MG63 (cell line): ENCODE data around the gene NBPF3. TPM values are rescaled to one million over a fixed set of nuclear protein-coding genes. Genes with fewer than 3 reads are reported as not detected.

Experiments used
- DNase-seq: peaks from one replicate; pipeline ENCODE4 v3.0.0-alpha.2; 2020
- H3K27me3 ChIP-seq: fragments of 250-450 bp; sonication (Bioruptor Pico); 2 replicates; pipeline ENCODE4 v1.5.1; 2020; ENCODE audit warnings: mild to moderate bottlenecking, moderate library complexity
- H3K36me3 ChIP-seq: fragments of 250-450 bp; sonication (Bioruptor Pico); 2 replicates; pipeline ENCODE4 v1.5.1; 2020; ENCODE audit warnings: mild to moderate bottlenecking, moderate library complexity
- H3K4me3 ChIP-seq: fragments of 250-450 bp; sonication (Bioruptor Pico); 2 replicates; pipeline ENCODE4 v1.5.1; 2020; ENCODE audit warnings: mild to moderate bottlenecking, moderate library complexity
- H3K9me3 ChIP-seq: fragments of 250-450 bp; sonication (Bioruptor Pico); 2 replicates; pipeline ENCODE4 v1.5.1; 2020; ENCODE audit warnings: mild to moderate bottlenecking, moderate library complexity
- total RNA-seq: library from RNA; depleted of rRNA; stranded (reverse); fragments of >200 nt; shearing (Covaris generic); gene quantifications from 2 replicates; pipeline ENCODE4 v1.2.3, GENCODE V29; 2014; ENCODE audit warnings: low replicate concordance; rRNA removed

NBPF3 gene
- total RNA-seq, 1 experiment from 2014 or later = 22.4 TPM

GRCh38 chr1:21522525-21523038 lies 82.6 kb downstream of the NBPF3 start:
- Histone ChIP-seq H3K36me3 (no peaks in the 10 kb centered on the region), H3K27me3 (no peaks in the 10 kb centered on the region), H3K9me3 (no peaks in the 10 kb centered on the region), H3K4me3 (no peak overlapping the region)
- no peak for DNase-seq

GRCh38 chr1:21523297-21523813 lies 83.4 kb downstream of the NBPF3 start:
- no peak for DNase-seq
- Histone ChIP-seq H3K27me3 (no peaks in the 10 kb centered on the region), H3K9me3 (no peaks in the 10 kb centered on the region), H3K36me3 (no peaks in the 10 kb centered on the region), H3K4me3 (no peak overlapping the region)

GRCh38 chr1:21524220-21524619 lies 84.3 kb downstream of the NBPF3 start:
- H3K4me3 ChIP-seq = no peak overlapping the region
- no peaks in the 10 kb centered on the region for H3K9me3 ChIP-seq
- H3K36me3 ChIP-seq = no peaks in the 10 kb centered on the region
- DNase-seq = no peak
- no peaks in the 10 kb centered on the region for H3K27me3 ChIP-seq

GRCh38 chr1:21524686-21525339 lies 84.9 kb downstream of the NBPF3 start:
- H3K27me3 ChIP-seq = no peaks in the 10 kb centered on the region
- no peaks in the 10 kb centered on the region for H3K9me3 ChIP-seq
- no peak for DNase-seq
- H3K36me3 ChIP-seq = no peaks in the 10 kb centered on the region
- H3K4me3 ChIP-seq = no peak overlapping the region

- Histone ChIP-seq H3K27me3 (no peaks in the 10 kb centered on the region), H3K9me3 (no peaks in the 10 kb centered on the region), H3K36me3 (no peaks in the 10 kb centered on the region), H3K4me3 (no peak overlapping the region)
- no peak for DNase-seq
Observed at GRCh38 chr1:21525340-21525717, 85.4 kb downstream of the NBPF3 start.

GRCh38 chr1:21526441-21526840 lies 86.5 kb downstream of the NBPF3 start:
- H3K9me3 ChIP-seq = no peaks in the 10 kb centered on the region
- no peak for DNase-seq
- H3K4me3 ChIP-seq = no peak overlapping the region
- H3K36me3 ChIP-seq = no peaks in the 10 kb centered on the region
- H3K27me3 ChIP-seq = no peaks in the 10 kb centered on the region

- H3K9me3 ChIP-seq = no peaks in the 10 kb centered on the region
- no peaks in the 10 kb centered on the region for H3K36me3 ChIP-seq
- H3K4me3 ChIP-seq = no peak overlapping the region
- DNase-seq = no peak
- H3K27me3 ChIP-seq = no peaks in the 10 kb centered on the region
Observed at GRCh38 chr1:21530368-21531016, 90.6 kb downstream of the NBPF3 start.

- DNase-seq = no peak
- Histone ChIP-seq H3K9me3 (no peaks in the 10 kb centered on the region), H3K36me3 (no peaks in the 10 kb centered on the region), H3K4me3 (no peak overlapping the region), H3K27me3 (no peaks in the 10 kb centered on the region)
Observed at GRCh38 chr1:21531241-21531640, 91.3 kb downstream of the NBPF3 start.

- no peak overlapping the region for H3K4me3 ChIP-seq
- no peaks in the 10 kb centered on the region for H3K27me3 ChIP-seq
- H3K9me3 ChIP-seq = no peaks in the 10 kb centered on the region
- no peaks in the 10 kb centered on the region for H3K36me3 ChIP-seq
- no peak for DNase-seq
Observed at GRCh38 chr1:21532496-21532895, 92.6 kb downstream of the NBPF3 start.

GRCh38 chr1:21532992-21533534 lies 93.1 kb downstream of the NBPF3 start:
- Histone ChIP-seq H3K27me3 (no peaks in the 10 kb centered on the region), H3K36me3 (no peaks in the 10 kb centered on the region), H3K9me3 (no peaks in the 10 kb centered on the region), H3K4me3 (no peak overlapping the region)
- DNase-seq = no peak

- no peak for DNase-seq
- H3K4me3 ChIP-seq = no peak overlapping the region
- H3K9me3 ChIP-seq = no peaks in the 10 kb centered on the region
- H3K27me3 ChIP-seq = no peaks in the 10 kb centered on the region
- no peaks in the 10 kb centered on the region for H3K36me3 ChIP-seq
Observed at GRCh38 chr1:21534146-21534545, 94.2 kb downstream of the NBPF3 start.

Other genes with a start within 250 kb of the NBPF3 start
- gene ECE1, start 149.7 kb upstream of the NBPF3 start, total RNA-seq = 10.5 and 11.4 TPM in 2 replicates
- gene ALPL, start 69.3 kb downstream of the NBPF3 start, total RNA-seq = 1.9 and 4.2 TPM in 2 replicates
- 0.22 TPM in 1 of 2 replicates, not detected in the other for gene RAP1GAP, start 229.2 kb downstream of the NBPF3 start, total RNA-seq